Gastrocnemius medialis (tissue), 4 donors: Measurements from ENCODE around the gene OR8B12. TPM values are rescaled to one million over a fixed set of nuclear protein-coding genes. Genes with fewer than 3 reads are reported as not detected.

ENCODE experiments used
- ATAC-seq, 2 donors: fragments of 150-250 bp; one replicate each; pipeline ENCODE4 v1.9.1; 2016
- DNase-seq, 2 donors: peaks; one replicate each; pipeline ENCODE4 v3.0.0-alpha.2; 2019
- H3K27ac ChIP-seq, 4 donors: fragments of 200-600 bp; sonication (generic); 1 replicate in 1 of 4; 2 replicates in 3 of 4; pipeline ENCODE4 v1.5.1; 2016 to 2018; ENCODE audit warnings: mild to moderate bottlenecking in 2 of 4, moderate library complexity in 1 of 4
- H3K27me3 ChIP-seq, 3 donors: fragments of 200-600 bp; sonication (generic) in 2 of 3; 1 replicate in 1 of 3; 2 replicates in 2 of 3; pipeline versions ENCODE4 v1.5.1 to v1.6.0; 2016 to 2019; ENCODE audit warnings: mild to moderate bottlenecking in 1 of 3, moderate library complexity in 1 of 3
- H3K36me3 ChIP-seq, 2 donors: fragments of 200-600 bp; sonication (generic) in 1 of 2; one replicate each; pipeline ENCODE4 v1.5.1; 2017 to 2018
- H3K4me1 ChIP-seq, 2 donors: fragments of 200-600 bp; sonication (generic) in 1 of 2; one replicate each; pipeline ENCODE4 v1.5.1; 2016 to 2017; ENCODE audit warnings: mild to moderate bottlenecking in 2 of 2
- H3K4me3 ChIP-seq, 4 donors: fragments of 200-600 bp; sonication (generic) in 3 of 4; 1 replicate in 1 of 4; 2 replicates in 3 of 4; pipeline ENCODE4 v1.5.1; 2016 to 2019; ENCODE audit warnings: mild to moderate bottlenecking in 2 of 4
- H3K9me3 ChIP-seq, 3 donors: fragments of 200-600 bp; sonication (generic) in 2 of 3; 1 replicate in 1 of 3; 2 replicates in 2 of 3; pipeline ENCODE4 v1.5.1; 2016 to 2019
- CTCF ChIP-seq, 5 experiments: fragments of 450-650 bp in 3 of 5; fragments of 200-600 bp in 2 of 5; sonication (generic) in 2 of 5; IDR thresholded peaks in 4 of 5; conservative IDR thresholded peaks in 1 of 5; 1 replicate in 4 of 5; 2 replicates in 1 of 5; pipeline ENCODE4 v1.5.1; 2016 to 2019; ENCODE audit warnings: antibody characterized with exemption in 5 of 5, mild to moderate bottlenecking in 3 of 5, moderate library complexity in 3 of 5
- POLR2A ChIP-seq, 2 donors: fragments of 450-650 bp; IDR thresholded peaks; one replicate each; pipeline ENCODE4 v1.6.1; 2017; ENCODE audit warnings: antibody characterized with exemption in 2 of 2, mild to moderate bottlenecking in 2 of 2, moderate library complexity in 2 of 2
- in situ Hi-C, 4 donors: fragments of 200-750 bp; cut with MboI; loops; one replicate each; pipeline versions ENCODE4 v1.15.0 to v1.8.0; 2017; ENCODE audit warnings: low sequenced_read_pairs in 4 of 4
- intact Hi-C: fragments of 100-400 bp; cut with DNase I; formaldehyde crosslinking; loops from one replicate; pipeline ENCODE4 v1.15.1; 2023; ENCODE audit warnings: low total_unique reads
- total RNA-seq, 4 donors: library from RNA; depleted of rRNA; stranded (reverse); fragments of >200 nt; gene quantifications; one replicate each; pipeline versions ENCODE4 v1.1.0 to v1.2.3, GENCODE V29; 2016

OR8B12 gene
- total RNA-seq, 4 donors from 2014 or later, result not detected

DNA sequence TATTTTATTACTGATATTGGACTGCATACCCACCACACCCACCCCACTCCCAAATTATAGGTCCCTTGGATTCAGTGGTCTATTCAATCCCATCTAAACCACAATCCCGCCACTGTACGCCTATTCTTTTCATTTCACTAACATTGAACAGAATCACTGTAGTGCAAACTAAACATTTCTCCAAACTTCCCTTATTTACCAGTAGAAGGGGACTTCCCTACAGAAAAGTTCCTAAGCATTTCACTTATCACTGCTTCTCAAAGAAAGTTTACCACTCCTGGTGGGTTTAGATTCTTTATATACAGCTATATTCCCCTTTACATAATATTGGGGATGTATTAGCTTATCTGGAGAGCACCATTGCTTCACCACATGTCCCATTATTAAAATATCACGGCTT is 29.3 kb downstream of the OR8B12 start:
- no peaks in the 10 kb centered on the region for H3K27me3 ChIP-seq
- H3K27ac ChIP-seq, result no peak overlapping the region
- H3K36me3 ChIP-seq, result no peaks in the 10 kb centered on the region
- no peak for DNase-seq
- no peak for ATAC-seq
- H3K9me3 ChIP-seq, result no peaks in the 10 kb centered on the region
- no peak overlapping the region for H3K4me3 ChIP-seq
- no peaks in the 10 kb centered on the region for H3K4me1 ChIP-seq
- TF ChIP-seq CTCF (IDR thresholded peaks at IDR 0.05 in 4 of 5, conservative IDR thresholded peaks at IDR 0.05 in 1 of 5) (no peak), POLR2A (IDR thresholded peaks at IDR 0.05) (no peak)
- in situ Hi-C loops (no loop called here), intact Hi-C loops (no loop called here)

DNA sequence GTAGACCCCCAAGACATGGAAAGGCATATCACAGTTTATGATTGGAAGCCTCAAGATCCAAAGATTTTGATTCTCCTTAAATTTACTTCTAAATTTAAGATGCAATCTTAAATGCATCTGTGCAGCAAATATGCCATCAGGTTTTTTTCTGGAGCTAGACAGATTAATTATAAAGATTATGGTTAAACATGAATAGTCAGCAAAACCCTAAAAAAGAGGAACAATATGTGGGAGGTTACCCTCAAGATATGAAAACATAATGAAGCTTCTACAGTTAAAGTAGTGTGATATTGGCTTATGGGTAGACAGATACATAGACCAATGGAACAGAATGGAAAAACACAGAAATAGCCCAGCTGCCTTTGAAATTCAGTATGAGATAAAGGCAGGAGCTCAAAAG is 31.7 kb downstream of the OR8B12 start:
- intact Hi-C loops, result no loop called here
- DNase-seq (no peak), ATAC-seq (no peak)
- Histone ChIP-seq H3K27me3 (no peaks in the 10 kb centered on the region), H3K9me3 (no peaks in the 10 kb centered on the region), H3K27ac (no peak overlapping the region), H3K4me3 (no peak overlapping the region), H3K4me1 (no peaks in the 10 kb centered on the region), H3K36me3 (no peaks in the 10 kb centered on the region)
- in situ Hi-C loops, result no loop called here
- TF ChIP-seq CTCF (IDR thresholded peaks at IDR 0.05 in 4 of 5, conservative IDR thresholded peaks at IDR 0.05 in 1 of 5), result no peak
- no peak for TF ChIP-seq POLR2A (IDR thresholded peaks at IDR 0.05)

- DNase-seq (no peak), ATAC-seq (no peak)
- Histone ChIP-seq H3K4me1 (no peaks in the 10 kb centered on the region), H3K4me3 (no peak overlapping the region), H3K36me3 (no peaks in the 10 kb centered on the region), H3K27ac (no peak overlapping the region), H3K27me3 (no peaks in the 10 kb centered on the region), H3K9me3 (no peaks in the 10 kb centered on the region)
- in situ Hi-C loops (no loop called here), intact Hi-C loops (no loop called here)
- no peak for TF ChIP-seq CTCF (IDR thresholded peaks at IDR 0.05 in 4 of 5, conservative IDR thresholded peaks at IDR 0.05 in 1 of 5)
- TF ChIP-seq POLR2A (IDR thresholded peaks at IDR 0.05), result no peak
Measured at GRCh38 chr11:124510279-124510678, 33.2 kb downstream of the OR8B12 start.

DNA sequence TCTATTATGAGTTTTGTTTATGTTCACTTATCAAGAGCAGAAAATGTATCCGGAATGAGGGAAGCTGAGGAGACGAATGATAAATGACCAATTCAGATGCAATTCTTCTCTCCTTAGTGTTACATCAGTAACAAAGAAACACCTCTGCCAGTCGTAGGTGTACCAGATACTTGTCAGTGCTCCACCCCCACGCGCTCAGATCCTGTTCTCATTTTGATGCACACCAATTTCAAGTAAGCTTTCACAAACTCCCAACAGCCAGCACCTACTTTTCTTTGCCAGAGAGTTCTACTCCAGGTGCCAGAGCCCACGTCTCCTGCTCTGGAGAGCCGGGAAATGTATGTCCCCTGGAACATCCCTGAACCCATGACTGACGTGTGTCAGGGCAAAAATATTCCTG is 43.7 kb downstream of the OR8B12 start:
- in situ Hi-C loops, result no loop called here
- no peak for TF ChIP-seq POLR2A (IDR thresholded peaks at IDR 0.05)
- no peak overlapping the region for H3K27ac ChIP-seq
- no peak overlapping the region for H3K4me3 ChIP-seq
- no peaks in the 10 kb centered on the region for H3K27me3 ChIP-seq
- H3K9me3 ChIP-seq, result no peaks in the 10 kb centered on the region
- ATAC-seq (no peak), DNase-seq (no peak)
- no peaks in the 10 kb centered on the region for H3K4me1 ChIP-seq
- H3K36me3 ChIP-seq, result no peaks in the 10 kb centered on the region
- intact Hi-C loops, result no loop called here

DNA sequence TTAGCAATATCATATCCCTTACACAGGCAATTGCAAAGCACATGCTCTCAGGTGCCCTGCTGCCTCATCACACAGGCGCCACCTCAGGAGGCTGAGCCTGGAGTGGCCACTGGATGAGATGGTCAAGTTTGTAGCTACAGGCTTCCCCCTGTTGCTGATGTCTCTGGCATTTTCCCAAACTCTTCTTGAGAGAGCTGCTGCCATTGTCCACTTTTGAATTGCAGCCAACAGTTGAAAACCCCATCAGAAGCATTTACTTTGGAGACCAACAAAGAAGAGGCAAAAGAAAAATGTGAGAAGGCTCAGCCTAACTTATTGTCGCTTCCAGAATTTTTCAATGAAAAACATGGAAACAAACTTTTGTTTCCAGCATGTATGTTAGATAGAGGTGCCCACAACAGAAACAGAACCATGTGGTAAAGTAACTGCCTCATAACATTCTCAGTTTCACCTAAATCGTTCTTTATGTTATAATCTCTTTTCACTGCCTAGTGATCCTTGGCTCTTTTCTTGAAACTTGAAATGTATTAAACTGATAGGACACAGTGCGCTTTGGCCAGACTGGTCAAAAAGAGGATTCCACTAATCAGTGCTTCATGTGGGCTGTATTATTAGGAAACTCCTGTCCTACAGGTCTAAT is 50.3 kb downstream of the OR8B12 start:
- ATAC-seq (no peak), DNase-seq (no peak)
- Histone ChIP-seq H3K27me3 (no peaks in the 10 kb centered on the region), H3K36me3 (no peaks in the 10 kb centered on the region), H3K4me3 (no peak overlapping the region), H3K4me1 (no peaks in the 10 kb centered on the region), H3K9me3 (no peaks in the 10 kb centered on the region), H3K27ac (no peak overlapping the region)
- TF ChIP-seq CTCF (IDR thresholded peaks at IDR 0.05 in 4 of 5, conservative IDR thresholded peaks at IDR 0.05 in 1 of 5), result no peak
- no peak for TF ChIP-seq POLR2A (IDR thresholded peaks at IDR 0.05)
- in situ Hi-C loops (no loop called here), intact Hi-C loops (no loop called here)

Other genes starting within 250 kb of the OR8B12 start
- gene OR8D1, start 229.7 kb downstream of the OR8B12 start, total RNA-seq, result not detected
- gene OR8D2, start 223.5 kb downstream of the OR8B12 start, total RNA-seq, result not detected
- gene OR8B2, start 159.2 kb downstream of the OR8B12 start, total RNA-seq, result not detected
- not detected for gene OR8B3, start 144.6 kb downstream of the OR8B12 start, total RNA-seq
- gene OR8B4, start 118.8 kb downstream of the OR8B12 start, total RNA-seq, result not detected
- gene OR8B8, start 98.0 kb downstream of the OR8B12 start, total RNA-seq, result not detected
- gene OR8A1, start 26.3 kb upstream of the OR8B12 start, total RNA-seq, result not detected
- not detected for gene PANX3, start 67.8 kb upstream of the OR8B12 start, total RNA-seq
- 10 to 100 TPM; 20.8 to 42.3 (median 25.6) TPM for gene TBRG1, start 79.2 kb upstream of the OR8B12 start, total RNA-seq
- 10 to 100 TPM in 2 of 4 donors, 1 to 10 TPM in 2; 8.2 to 12.7 (median 10.1) TPM for gene SIAE, start 130.1 kb upstream of the OR8B12 start, total RNA-seq
- gene SPA17, start 130.2 kb upstream of the OR8B12 start, total RNA-seq, result 1 to 10 TPM in 1 of 4 donors, under 1 TPM in 2, not detected in 1; 0.38 to 2.0 (median 0.44) TPM
- gene NRGN, start 196.3 kb upstream of the OR8B12 start, total RNA-seq, result under 1 TPM in 2 of 4 donors, not detected in 2; 0.51 to 0.52 TPM
- under 1 TPM in 2 of 4 donors, not detected in 2; 0.29 to 0.46 TPM for gene VSIG2, start 208.6 kb upstream of the OR8B12 start, total RNA-seq
- gene ESAM, start 218.6 kb upstream of the OR8B12 start, total RNA-seq, result 10 to 100 TPM; 20.0 to 30.1 (median 27.5) TPM